HEK293 (cell line): ENCODE results near the gene MAGI1.

Experiments
- ZBTB17 ChIP-seq: fragments of 450-650 bp; formaldehyde crosslinking; IDR thresholded peaks from 2 replicates; pipeline ENCODE4 v1.5.1; 2016; ENCODE audit warnings: missing biosample characterization, missing genetic modification characterization
- ZNF274 ChIP-seq, 2 experiments: fragments of 200-500 bp in 1 of 2; fragments of 450-650 bp in 1 of 2; sonication (Bioruptor generic) in 1 of 2; formaldehyde crosslinking in 1 of 2; IDR thresholded peaks; 2 replicates each; pipeline versions ENCODE4 v1.5.1 to v1.6.1; 2014 to 2016; ENCODE audit warnings: borderline replicate concordance in 1 of 2, inconsistent platforms in 1 of 2, low read length in 1 of 2, missing biosample characterization in 1 of 2, missing genetic modification characterization in 1 of 2
- ZNF658 ChIP-seq: fragments of 450-650 bp; formaldehyde crosslinking; IDR thresholded peaks from 2 replicates; pipeline ENCODE4; 2016; ENCODE audit warnings: missing biosample characterization, missing genetic modification characterization
- ZNF830 ChIP-seq: fragments of 450-650 bp; IDR thresholded peaks from 2 replicates; pipeline ENCODE4 v1.5.0; 2018; ENCODE audit warnings: missing biosample characterization, missing genetic modification characterization, low read depth, mild to moderate bottlenecking, moderate library complexity
- TF ChIP-seq, protein P1 (sequence below): fragments of 450-650 bp; formaldehyde crosslinking; IDR thresholded peaks from 2 replicates; pipeline ENCODE4 v1.5.1; 2017; ENCODE audit warnings: missing biosample characterization, missing genetic modification characterization

- TF ChIP-seq ZNF830 (tag by site-specific recombination) (no peak), ZNF274 (IDR thresholded peaks at IDR 0.05; ENCODE audit: low read length) (no peak), ZNF274 (tag by site-specific recombination; IDR thresholded peaks at IDR 0.05; ENCODE audit: borderline replicate concordance) (no peak), ZNF658 (tag by site-specific recombination) (no peak), ZBTB17 (no peak)
- TF ChIP-seq, protein P1, sequence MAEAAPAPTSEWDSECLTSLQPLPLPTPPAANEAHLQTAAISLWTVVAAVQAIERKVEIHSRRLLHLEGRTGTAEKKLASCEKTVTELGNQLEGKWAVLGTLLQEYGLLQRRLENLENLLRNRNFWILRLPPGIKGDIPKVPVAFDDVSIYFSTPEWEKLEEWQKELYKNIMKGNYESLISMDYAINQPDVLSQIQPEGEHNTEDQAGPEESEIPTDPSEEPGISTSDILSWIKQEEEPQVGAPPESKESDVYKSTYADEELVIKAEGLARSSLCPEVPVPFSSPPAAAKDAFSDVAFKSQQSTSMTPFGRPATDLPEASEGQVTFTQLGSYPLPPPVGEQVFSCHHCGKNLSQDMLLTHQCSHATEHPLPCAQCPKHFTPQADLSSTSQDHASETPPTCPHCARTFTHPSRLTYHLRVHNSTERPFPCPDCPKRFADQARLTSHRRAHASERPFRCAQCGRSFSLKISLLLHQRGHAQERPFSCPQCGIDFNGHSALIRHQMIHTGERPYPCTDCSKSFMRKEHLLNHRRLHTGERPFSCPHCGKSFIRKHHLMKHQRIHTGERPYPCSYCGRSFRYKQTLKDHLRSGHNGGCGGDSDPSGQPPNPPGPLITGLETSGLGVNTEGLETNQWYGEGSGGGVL (tag by site-specific recombination): no peak
Observed at GRCh38 chr3:65604863-65605526, 433.7 kb downstream of the MAGI1 start.
